Measurements from ENCODE around the gene ENPP3.

ENPP3 gene

DNA sequence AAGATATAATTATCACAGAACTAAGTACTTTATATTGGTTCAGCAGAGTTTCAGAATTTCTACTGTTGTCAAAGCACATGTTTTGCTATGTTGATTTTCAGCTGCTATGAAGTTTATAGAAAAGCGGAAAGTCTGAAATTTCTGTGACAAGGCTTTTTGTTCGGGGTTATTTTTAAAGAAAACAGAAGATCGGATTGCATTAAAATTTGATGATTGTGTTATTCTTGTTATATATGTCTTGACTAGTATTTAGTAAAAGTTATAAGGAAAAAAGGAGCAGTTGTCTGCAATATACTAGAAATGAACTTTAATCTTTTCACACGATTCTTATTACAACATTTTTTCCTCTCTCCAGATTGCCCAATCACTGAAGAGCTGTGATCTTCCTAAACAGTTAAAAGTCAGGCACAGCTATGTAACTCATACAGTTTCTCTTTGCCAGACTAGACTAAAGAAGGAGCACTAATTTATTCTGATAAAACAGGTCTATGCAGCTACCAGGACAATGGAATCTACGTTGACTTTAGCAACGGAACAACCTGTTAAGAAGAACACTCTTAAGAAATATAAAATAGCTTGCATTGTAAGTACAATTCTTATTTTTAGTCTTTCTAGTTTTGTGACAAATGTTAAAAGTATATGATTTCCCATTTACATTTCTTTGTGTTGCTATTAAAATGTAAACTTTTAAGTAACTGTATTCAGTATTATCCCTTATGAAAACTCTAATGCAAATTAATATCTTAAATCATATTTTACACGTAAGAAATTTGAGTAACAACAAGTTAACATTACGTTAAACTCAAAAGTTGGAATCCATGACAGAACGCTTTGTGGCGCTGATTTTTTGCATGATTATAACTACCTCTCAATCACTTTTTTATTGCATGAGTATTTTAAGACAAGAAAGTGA is at the start of gene ENPP3:
ENPP3 (plus strand) TSS at position 423 of the 913 bp plus-strand sequence; CDS start at position 506, 83 bp downstream.
- no peak for DNase-seq

DNA sequence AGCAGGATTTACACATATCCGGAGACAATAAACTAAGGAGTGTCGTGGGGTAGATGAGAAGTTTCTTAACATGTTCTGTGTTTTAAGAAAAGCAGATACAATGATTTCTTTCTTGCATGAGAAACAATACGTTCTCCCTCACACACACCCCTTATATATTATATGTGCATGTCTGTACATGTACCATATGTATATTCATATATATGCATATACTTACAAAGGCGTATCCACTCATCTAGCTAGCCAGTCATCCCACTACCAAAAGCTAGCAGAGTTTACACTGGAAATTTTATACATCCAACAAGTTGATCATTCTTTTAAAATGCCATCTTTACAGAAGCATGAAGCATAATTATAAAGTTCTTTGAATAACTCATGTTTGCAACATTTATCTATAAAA is 49.2 kb upstream of the ENPP3 start:
- no peak for DNase-seq

DNA sequence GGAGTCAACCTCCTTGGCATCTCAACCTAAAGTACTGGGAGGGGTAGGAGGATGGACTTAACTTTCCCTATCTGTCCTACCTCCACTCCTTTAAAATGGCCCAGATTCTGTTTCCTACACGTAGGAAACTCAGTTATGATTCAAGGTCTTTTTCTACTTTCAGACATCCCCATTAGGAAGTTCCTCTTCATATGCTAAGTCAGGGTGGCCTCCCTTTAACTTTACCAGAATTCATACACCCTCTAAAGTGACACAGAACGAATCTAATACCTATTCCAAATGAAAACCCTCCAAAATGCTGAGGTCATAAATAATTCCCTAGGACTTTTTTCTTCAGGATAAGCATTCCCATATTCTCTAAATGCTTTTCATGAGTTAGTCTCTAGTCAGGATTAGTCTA is 48.5 kb upstream of the ENPP3 start:
- DNase-seq: no peak

DNA sequence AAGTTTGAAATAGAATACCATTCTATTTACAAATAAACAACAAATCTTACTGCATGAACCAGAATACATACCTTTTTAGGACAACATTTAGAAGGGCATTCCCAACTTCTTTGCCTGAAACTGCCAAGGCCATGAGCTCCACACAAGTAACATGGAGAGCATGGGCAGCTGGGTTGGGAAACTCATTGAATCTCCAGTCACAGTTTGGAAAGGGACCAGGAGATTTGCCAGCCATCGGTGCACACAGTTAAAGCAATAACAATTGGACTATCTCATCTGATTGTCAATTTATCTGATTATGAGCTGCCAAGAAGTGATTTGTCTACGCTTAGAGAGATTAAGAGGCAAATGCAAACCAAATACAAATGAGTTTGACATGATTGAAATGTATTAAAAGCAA is 44.2 kb upstream of the ENPP3 start:
- DNase-seq: no peak

DNA sequence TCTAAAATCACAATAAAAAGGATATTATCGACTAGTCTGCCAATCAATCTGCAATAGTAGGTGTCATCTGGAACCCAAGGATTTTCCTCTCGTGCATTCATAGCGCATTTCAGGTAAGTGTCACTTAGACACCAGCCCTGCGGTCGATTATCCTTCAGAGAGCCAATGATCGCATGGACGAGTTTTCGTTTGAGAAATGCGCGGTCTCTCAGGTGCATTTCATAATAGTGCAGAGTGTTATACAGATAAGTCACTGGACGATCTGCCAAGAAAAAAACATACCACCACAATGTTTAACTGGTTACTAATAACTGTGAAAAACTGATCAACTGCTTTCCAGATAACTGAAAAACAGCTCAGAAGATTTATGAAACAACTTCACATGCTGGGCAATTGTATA is 43.0 kb upstream of the ENPP3 start:
- no peak for DNase-seq

DNA sequence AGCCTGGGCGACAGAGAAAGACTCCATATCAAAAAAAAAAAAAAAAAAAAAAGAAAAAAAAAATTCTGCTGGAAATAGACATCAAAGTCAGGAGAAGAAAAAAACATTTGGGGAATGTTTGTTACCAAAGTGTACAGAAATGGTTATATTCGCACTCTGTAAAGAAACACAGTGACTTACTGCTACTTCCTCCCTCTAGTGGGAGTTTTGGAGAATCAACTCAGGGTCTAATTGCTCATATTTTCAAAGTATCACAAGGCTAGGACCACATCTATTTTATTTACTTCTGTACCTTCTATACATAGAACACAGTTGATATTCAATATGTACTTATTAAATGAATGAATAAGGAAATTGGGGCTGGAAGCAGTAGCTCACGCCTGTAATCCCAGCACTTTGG is 39.7 kb upstream of the ENPP3 start:
- no peak for DNase-seq

DNA sequence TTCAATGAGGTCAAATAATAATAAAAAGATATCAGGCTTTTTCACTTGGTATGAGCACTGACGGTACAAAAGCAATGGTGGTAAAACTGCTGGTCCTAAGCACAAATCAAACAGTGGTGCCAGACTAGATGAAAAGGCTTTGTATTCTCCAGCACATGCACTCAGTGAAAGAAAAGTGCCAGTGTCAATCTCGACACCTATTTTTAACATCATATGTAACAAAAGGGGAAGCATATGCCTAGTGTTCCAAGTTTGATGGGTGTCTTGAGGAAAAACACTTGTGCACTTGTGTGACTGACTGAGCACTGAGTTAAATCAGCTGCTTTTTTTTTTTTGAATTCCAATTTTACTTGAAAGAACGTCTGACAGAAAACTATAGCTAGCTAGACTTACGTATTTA is 36.4 kb upstream of the ENPP3 start:
- no peak for DNase-seq

DNA sequence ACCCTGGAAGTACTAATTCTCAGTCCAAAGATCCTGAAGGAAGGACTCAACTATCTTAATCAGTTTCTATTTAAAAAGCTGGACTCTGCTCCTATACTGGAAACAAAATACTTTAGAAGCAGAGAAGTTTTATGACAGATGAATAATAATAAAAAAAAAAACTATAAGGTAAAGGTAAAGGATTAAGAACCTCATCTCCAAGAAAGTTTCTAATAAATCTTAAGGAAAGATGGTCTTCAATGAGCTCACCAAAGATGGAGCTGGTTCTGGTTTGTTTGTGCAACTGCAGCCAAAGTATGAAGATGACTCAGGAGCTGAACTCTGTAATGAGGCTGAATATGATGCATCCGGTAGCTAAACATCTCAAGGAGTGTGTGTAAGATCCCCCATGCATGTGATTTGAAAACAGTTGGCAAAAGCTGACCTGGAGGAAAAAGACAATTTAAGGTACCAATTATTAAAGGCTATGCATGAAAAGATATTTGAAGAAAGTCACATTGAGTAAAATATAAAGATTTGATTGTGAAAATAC is 34.3 kb upstream of the ENPP3 start:
- DNase-seq: no peak

DNA sequence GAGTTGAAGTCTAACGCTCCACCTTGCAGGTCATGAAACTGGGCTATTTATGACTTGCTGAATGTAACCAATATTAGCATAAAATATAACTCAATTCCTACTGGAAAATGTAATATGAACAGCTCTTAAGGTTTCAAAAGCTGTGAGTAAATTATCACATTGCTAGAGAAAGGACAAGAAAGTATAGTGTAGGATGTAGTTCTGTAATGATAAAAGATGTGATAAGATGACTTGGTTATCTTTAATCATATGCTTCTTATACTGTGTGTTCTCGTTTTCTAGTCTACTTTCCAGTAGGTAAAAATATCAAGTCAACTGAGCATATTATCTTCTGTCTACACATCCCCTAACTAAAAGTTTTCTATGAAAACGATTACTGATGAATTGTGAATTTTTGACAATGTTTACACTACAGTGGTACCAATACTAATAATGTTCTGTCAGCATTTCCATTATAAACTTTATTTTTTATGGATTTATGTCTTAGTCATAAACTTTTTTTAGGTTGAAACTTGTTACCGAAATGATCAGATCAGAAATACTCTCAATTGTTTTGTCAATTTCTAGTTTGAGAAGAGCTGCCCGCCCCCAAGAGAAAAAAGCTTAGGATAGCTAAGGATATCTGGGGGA is 23.7 kb upstream of the ENPP3 start:
- no peak for DNase-seq

DNA sequence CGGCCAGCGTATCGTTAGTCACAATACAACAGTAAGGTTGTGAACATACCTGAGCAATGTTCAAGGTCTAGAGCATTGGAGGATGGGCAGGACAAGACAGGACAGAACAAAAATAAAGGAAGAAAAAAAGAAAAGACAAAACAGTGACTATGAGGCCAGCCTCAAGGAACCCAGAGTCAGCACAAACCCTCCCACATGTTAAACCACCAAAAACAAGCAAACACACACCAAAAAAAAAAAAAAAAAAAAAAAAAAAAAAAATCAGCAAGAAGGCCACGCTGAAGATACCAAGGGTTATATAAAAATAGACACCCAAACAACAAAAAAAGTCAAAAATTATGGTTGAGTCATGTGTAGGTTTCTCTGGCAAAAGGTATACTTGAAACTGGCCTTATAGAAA is 21.8 kb upstream of the ENPP3 start:
- DNase-seq: no peak

DNA sequence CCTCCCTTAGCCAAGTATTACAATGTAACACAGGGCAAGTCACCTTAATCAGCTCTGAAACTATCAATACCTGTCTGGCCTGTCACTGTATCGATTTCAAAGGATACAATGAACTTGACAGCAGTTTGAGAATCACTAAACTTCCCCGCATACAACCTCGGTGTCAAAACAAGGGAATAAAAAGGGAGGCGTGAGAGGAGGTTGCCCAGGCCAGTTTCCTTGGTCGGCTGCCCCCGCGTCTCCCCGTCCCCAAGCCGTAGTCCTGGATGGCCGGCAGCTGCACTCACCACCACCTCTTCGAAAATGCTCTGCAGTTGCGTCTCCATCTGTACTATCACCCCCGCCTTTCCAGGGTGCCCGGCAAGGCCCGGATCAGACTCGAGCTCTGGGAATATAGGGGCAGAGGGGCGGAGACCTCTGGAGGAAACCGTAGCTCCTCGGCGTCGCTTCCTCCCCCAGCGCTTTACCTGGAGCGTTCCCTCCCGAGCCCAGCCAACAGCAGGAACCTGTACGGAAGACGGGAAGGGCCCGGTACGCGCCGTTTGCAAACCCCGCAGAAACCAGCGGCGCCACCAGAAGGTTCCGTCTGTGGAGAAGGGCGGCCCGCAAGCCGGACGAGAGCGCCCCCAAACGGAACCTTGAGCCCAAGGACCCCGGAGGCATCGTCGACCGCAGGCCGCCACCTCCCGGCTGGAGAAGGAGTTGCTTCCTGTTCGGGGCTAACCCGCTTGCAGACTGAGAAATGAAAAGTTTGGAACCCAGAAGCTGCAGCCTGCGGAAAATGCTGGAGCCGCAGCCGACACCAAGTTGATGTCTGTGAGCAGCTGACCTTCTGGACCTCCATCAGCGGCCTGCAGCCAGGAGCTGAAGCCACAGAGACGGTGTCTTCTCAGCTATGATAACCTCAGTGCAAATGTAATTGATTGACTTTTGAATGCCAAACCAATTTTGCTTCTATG is 9.1 kb upstream of the ENPP3 start, which contains the start of gene MED23:
MED23 (minus strand) TSS at position 519 of the 959 bp plus-strand sequence; CDS start at position 326, 193 bp downstream.
- DNase-seq: peak; percentile 90

DNA sequence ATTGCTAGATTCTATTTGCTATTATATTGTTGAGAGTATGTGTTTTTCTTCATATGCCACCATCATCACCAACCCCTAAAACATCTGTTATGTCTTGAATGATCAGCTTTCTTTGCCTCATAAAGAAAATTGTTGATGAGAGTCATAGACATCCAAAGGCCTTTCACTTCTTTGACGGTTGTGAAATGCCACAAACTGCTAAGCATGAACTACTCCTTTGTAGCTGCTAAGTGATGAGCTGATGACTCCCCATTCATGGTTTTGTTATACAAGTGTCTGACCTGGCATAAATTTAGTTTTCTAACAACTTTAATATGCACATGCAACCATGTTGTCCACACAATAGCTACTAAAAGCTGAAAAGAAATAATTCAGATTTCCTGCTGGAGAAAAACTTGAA is 8.4 kb upstream of the ENPP3 start:
- DNase-seq: no peak

DNA sequence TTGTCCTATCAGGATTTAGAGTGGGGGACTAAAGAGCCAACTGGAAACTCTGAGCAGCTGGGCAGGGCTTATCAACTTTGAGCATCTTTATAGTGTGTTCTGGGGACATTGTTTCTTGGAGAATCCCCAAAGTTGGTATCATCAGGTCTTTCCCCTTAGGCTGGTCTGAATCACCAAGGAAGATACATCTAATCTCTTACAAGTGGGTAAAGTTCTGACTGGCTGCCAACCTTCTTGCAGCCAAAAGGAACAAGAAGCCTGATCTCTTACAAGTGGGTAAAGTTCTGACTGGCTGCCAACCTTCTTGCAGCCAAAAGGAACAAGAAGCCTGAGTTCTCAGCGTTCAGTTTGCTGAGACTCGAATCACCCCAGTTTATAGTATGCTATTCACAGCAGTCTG is 7.5 kb upstream of the ENPP3 start:
- DNase-seq: no peak

DNA sequence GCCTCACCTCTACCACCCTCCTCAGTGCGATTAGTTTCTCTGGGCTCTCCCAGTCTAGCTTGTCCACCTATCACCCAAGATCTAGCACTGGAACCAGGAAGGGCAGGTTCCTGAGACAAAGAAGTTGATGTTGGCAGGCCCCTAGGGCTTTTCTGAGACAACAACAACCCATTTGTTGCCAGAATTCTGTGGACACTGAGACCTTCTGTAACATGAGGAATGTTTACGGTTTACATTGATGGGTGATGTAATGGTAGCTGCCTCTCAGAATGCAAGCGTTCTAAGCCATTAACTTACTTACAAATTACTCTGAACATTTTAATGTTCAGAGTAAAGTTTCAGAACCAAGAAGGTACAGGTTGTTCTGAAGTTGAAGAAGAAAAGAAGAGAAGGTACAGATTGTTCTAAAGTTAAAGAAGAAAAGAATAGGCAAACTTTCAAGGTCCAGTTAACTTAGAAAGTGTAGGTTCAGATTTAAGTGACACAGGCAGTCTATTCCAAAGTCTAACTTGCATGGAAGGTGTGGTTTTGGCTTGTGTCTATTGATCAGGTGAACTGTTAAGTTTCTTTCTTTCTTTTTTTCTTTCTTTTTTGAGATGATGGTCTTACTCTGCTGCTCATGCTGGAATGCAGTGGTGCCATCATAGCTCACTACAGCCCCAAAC is 5.3 kb upstream of the ENPP3 start:
- DNase-seq: no peak

DNA sequence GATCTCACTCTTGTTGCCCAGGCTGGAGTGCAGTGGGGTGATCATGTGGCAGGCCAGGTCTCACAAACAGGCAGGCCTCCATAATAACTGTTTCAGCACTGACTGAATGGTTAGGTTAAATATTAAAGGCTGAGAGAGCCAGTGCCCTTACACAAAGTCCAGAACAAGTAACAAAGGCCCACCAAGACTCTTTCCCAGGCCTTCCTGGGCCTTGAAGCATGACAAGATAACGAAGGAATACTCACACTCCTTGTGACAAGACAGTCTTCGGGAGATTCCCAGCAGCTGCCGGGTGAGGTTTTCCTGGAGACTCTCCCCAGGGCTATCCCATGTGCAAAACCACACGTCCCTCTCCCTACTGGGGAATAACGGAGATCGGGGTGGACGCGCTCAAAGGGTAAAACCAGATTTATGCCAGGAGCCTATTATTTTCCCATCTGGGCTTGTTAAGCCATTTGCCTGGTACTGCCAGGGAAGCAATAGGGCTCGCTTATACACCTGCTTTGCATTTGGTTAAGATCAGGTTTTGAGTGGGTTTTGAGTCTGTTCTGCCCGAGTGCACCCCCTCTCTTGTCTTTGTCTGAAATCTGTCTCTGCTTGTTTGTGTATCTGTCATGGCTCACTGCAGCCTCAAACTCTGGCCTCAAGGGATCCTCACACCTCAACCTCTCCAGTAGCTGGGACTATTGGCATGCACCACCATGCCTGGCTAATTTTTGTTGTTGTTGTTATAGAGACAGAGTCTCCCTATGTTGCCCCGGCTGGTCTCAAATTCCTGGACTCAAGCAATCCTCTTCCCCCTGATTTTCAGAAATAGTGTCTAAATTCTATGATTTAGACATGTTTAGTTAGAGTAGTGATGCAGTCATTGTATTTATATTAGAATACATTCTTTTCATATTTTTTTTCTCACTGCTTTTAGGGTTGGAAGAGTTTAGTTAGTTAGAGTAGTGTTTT is 1.4 kb upstream of the ENPP3 start:
- DNase-seq: no peak

DNA sequence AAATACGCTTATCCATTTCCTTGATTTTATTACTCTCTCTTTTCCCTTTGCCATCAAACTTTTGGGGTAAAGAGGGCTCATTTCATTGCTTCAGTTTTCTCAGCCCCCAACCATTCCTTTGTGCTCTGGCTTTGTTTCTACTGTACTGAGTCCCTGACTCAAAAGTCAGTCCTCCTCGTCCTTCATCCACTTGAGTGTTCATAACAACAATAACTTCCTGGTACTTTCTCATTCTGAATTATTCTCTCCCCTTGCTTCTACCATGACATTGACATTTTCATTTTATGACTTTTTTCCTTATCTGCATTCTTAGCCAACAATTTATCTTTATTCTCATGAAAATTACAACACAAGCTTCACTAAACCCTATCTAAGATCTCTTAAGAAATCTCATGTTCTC is 911 bp downstream of the ENPP3 start:
- DNase-seq: no peak

DNA sequence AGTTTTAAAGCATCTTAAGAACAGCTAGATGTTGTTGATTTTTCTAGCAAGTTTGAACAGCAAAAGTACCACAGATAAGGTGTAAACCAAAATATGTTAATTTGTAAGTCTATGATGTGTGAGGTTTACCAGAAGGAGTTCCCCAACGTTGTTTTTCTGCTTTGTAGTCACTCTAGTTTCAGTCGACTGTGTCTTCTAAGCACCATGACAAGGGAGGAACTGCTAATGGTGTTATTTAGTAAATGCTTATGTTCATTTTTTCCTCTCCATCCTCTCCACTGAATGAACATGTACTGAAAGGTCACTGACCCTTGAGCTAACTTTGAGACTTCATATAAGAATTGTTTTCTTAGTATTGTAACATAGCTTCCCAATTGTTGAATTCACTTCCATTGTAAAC is 3.0 kb downstream of the ENPP3 start:
- DNase-seq: no peak

DNA sequence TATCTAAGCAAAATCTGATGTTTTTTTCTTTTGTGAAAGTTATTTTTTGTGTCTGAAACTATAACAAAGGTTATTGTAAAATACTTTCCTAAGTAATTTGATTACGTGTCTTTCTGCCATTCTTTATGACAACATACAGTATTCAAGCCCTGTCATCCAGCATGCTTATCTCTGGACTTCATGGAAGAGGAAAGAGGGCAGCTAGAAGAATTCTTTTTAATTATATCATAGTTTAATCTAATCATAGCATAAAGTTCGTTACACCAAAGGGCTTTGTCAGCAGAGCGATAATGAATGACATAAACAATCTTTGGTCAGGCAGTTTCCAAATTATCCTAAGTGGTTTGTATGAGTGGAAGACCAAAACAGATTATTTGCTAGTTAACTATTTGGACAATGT is 3.5 kb downstream of the ENPP3 start:
- no peak for DNase-seq

DNA sequence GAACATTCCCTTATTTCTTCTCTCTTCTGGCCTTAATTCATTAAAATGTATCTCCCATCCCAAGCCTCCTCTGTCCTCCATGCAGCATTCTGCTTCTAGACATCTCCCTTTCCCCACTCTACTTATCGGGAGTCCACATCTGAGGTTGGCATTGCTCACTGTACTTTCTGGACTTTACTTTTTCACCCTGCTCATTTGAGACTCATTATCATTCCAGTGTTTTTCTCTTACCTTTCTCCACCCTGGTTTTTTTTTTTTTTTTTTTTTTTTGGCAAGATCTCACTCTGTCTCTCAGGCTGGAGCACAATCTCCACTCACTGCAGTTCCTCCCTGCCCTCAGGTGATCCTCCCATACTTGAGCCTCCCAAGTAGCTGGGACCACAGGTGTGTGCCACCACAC is 4.5 kb downstream of the ENPP3 start:
- no peak for DNase-seq

DNA sequence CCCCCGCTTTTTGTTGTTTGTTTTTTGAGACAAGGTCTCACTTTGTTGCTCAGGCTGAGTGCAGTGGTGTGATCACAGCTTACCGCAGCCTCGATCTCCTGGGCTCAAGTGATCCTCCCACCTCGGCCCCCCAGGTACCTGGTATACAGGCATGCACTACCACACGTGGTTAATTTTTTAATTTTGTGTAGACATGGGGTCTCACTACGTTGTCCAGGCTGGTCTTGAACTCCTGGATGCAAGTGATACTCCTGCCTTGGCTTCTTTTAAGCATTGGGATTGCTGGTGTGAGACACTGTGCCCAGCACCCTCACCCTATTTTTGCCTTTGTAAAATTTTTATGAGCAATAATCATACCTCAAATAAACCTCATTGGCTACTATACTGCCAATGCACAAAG is 5.5 kb downstream of the ENPP3 start:
- DNase-seq: no peak

DNA sequence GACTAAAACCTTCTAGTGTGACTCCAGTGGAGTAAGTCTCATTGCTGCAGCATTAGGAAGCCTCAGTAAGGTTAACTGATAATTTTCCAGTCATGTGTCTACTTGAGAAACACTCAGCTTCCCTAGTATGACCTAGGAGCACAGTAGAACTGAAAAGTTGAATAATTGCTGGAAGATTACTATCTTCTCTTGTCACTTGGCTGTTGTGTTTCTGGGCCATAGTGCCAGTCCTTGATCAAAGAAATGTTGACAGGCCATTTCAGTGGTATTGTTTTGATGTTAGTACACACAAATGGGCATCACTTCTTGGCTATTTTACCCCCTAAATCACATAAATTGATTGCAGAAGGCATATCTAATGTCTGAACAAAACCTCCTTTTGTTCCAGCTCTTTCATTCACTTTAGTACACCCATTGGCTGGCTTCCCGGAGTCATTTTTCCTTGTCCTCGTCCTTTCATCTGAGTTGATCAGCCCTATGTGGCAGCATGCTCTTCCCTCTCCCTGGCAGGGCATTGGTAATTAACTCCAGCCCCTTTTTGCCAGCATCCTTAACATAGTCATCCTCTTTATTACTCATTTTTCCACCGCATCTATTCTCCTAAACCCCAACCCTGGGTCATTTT is 6.0 kb downstream of the ENPP3 start:
- no peak for DNase-seq
